ENCODE measurements around the gene PEX12.

The PEX12 gene

DNA sequence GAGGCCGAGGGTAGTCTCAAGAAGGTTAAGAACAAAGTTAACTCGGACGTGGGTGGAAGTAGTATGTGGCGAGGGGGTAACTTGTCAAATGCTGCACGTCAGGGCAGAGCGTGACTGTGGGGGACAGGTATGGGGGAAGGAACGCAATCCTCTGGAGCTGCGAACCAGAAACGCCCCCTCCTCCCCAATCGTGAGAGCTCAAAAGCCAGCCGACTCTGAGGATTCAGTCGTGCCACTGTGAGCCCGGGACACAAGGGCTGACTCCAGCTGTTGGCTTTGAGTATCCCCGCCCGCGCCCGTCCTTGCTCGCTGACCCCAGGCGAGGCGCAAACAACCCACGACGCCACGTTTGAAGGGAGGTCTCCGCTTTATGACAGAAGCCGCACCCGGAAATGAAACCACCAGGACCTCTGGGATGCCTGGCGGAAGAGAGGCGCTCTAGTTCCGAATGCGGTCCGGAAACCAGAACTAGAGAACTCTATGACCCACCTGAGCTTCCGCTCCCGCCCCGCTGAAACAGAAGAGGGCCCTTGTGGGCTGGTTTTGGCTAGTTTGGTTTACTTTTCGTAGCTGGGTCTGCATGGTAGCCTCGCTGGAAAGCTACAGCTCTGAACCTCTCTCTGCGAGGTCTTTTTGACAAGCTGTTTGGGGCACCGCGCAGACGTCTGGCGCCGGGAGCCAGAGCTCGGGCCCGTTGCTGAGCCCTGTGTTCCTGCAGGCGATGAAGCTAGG lies at the start of gene PEX12 (continued):
- TF ChIP-seq ZNF23 (tag by site-specific recombination; IDR thresholded peaks at IDR 0.05; ENCODE audit: borderline replicate concordance) (no peak), ZNF785 (tag by site-specific recombination; IDR thresholded peaks at IDR 0.05) (no peak), EGR2 (tag by site-specific recombination; IDR thresholded peaks at IDR 0.05; ENCODE audit: low read depth) (peak; percentile 79), ZNF521 (tag by site-specific recombination; IDR thresholded peaks at IDR 0.05) (no peak), YY1 (tag by site-specific recombination; IDR thresholded peaks at IDR 0.05) (peak; percentile 77), ZNF558 (tag by site-specific recombination; IDR thresholded peaks at IDR 0.05) (no peak; the same call in 1 of the 2 replicates), ZNF621 (tag by site-specific recombination; IDR thresholded peaks at IDR 0.05) (no peak), MYNN (tag by site-specific recombination; IDR thresholded peaks at IDR 0.05; ENCODE audit: borderline replicate concordance) (no peak), ZNF837 (tag by site-specific recombination; IDR thresholded peaks at IDR 0.05) (no peak), ZNF670 (tag by site-specific recombination; IDR thresholded peaks at IDR 0.05; ENCODE audit: low read depth) (no peak), RBAK (tag by site-specific recombination; IDR thresholded peaks at IDR 0.05) (no peak), ZNF624 (tag by site-specific recombination; IDR thresholded peaks at IDR 0.05) (no peak), ZNF350 (tag by site-specific recombination; IDR thresholded peaks at IDR 0.05) (no peak), ZNF133 (tag by site-specific recombination; IDR thresholded peaks at IDR 0.05) (no peak), ZNF132 (tag by site-specific recombination; IDR thresholded peaks at IDR 0.05; ENCODE audit: borderline replicate concordance) (no peak), ZBTB10 (tag by site-specific recombination; IDR thresholded peaks at IDR 0.05) (no peak), ZNF423 (tag by site-specific recombination; IDR thresholded peaks at IDR 0.05) (no peak), HOXC10 (CRISPR knock-in tag; IDR thresholded peaks at IDR 0.05) (no peak), ZNF184 (tag by site-specific recombination; IDR thresholded peaks at IDR 0.05) (no peak), ZNF18 (tag by site-specific recombination; IDR thresholded peaks at IDR 0.05) (no peak), IKZF3 (tag by site-specific recombination; IDR thresholded peaks at IDR 0.05) (no peak), ZNF175 (tag by site-specific recombination; IDR thresholded peaks at IDR 0.05) (no peak), ZNF341 (tag by site-specific recombination; IDR thresholded peaks at IDR 0.05; ENCODE audit: low read depth) (peak; percentile 53), ZNF76 (tag by site-specific recombination; IDR thresholded peaks at IDR 0.05; ENCODE audit: borderline replicate concordance, low read depth) (peak; percentile 91), ZNF398 (tag by site-specific recombination; IDR thresholded peaks at IDR 0.05) (0 out of 2 replicates have a peak, but pooled peaks have one; percentile 24), ZNF202 (tag by site-specific recombination; IDR thresholded peaks at IDR 0.05; ENCODE audit: borderline replicate concordance) (no peak), HOXD13 (CRISPR knock-in tag; IDR thresholded peaks at IDR 0.05; ENCODE audit: borderline replicate concordance) (peak; percentile 86; the same call in 1 of the 2 replicates), OSR2 (tag by site-specific recombination; IDR thresholded peaks at IDR 0.05) (no peak), SCRT1 (tag by site-specific recombination; IDR thresholded peaks at IDR 0.05; ENCODE audit: borderline replicate concordance) (no peak)
- TF ChIP-seq, protein P1, sequence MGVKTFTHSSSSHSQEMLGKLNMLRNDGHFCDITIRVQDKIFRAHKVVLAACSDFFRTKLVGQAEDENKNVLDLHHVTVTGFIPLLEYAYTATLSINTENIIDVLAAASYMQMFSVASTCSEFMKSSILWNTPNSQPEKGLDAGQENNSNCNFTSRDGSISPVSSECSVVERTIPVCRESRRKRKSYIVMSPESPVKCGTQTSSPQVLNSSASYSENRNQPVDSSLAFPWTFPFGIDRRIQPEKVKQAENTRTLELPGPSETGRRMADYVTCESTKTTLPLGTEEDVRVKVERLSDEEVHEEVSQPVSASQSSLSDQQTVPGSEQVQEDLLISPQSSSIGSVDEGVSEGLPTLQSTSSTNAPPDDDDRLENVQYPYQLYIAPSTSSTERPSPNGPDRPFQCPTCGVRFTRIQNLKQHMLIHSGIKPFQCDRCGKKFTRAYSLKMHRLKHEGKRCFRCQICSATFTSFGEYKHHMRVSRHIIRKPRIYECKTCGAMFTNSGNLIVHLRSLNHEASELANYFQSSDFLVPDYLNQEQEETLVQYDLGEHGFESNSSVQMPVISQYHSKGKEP (tag by site-specific recombination; IDR thresholded peaks at IDR 0.05), result no peak; the same call in 1 of the 2 replicates
- TF ChIP-seq, protein P2, sequence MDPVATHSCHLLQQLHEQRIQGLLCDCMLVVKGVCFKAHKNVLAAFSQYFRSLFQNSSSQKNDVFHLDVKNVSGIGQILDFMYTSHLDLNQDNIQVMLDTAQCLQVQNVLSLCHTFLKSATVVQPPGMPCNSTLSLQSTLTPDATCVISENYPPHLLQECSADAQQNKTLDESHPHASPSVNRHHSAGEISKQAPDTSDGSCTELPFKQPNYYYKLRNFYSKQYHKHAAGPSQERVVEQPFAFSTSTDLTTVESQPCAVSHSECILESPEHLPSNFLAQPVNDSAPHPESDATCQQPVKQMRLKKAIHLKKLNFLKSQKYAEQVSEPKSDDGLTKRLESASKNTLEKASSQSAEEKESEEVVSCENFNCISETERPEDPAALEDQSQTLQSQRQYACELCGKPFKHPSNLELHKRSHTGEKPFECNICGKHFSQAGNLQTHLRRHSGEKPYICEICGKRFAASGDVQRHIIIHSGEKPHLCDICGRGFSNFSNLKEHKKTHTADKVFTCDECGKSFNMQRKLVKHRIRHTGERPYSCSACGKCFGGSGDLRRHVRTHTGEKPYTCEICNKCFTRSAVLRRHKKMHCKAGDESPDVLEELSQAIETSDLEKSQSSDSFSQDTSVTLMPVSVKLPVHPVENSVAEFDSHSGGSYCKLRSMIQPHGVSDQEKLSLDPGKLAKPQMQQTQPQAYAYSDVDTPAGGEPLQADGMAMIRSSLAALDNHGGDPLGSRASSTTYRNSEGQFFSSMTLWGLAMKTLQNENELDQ (tag by site-specific recombination; IDR thresholded peaks at IDR 0.05; ENCODE audit: low read depth), result no peak
